HG03558 (cell line): Measurements from ENCODE around the gene MTURN.

Experiments used
- ATAC-seq: cut with Tn5 transposase; IDR thresholded peaks from one replicate; pipeline ENCODE4 v1.9.1; 2021; ENCODE audit warnings: moderate number of reproducible peaks; ENCODE audit not compliant: unreplicated experiment; ENCODE audit errors: extremely low read depth

Gene MTURN

GRCh38 chr7:30135301-30136116 lies 723 bp downstream of the MTURN start:
- ATAC-seq = no peak

DNA sequence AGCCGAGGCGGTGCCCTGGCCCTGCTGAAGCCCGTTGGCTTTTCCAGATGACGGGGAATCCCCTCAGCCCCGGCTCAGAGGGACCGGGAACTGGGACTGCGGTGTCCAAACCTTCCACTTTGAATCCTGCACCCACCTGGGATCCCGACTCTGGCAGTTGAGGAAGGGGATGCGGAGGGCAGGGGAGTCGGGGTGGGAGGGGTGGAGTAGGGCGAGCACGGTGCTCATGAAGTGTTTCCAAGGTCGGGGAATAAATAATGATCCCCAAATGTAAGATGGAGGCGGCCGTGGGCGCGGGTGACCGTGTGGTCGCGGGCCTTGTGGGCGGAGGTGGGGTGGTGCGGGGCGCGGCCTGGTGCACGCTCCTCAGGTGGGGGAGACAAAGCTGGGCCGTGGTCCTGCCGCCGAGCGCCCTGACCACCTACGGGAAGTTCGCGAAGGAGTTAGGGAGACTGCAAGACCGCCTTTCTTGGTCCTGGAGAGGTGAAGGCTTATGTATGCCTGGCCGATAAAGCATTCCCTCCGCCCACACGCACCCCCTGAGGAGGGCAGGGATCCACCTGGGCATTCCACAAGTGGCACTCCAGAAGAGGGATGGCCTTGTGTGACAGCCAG lies 1.4 kb downstream of the MTURN start:
- ATAC-seq = no peak

- ATAC-seq = no peak
These were observed 2.1 kb downstream of the MTURN start for GRCh38 chr7:30136743-30137485.

DNA sequence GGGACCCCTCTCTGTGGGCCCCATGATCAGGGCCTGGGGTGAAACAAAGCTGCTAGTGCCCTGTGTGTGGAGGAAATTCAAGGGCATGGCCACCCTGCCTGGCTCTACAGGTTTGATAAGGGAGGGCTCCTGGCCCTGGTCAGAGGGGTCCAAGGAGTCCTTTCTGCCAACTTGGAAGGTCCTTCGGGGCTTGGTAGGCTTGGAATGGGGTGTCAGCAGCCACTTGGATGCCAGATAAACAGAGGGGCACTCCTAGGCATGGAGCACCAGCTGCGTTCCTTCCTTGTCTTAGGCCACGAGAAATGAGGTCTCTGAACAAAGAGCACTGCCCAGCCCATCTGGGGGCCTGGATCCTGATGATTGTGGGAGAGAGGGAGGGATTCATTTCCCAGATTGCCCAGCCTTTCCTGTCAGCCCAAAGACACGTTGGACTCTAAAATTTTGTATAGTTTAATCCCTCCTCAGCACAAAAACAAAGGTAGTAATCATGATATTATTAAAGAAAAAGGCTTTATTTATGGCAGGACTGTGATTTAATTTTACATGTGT lies 5.1 kb downstream of the MTURN start:
- no peak for ATAC-seq

DNA sequence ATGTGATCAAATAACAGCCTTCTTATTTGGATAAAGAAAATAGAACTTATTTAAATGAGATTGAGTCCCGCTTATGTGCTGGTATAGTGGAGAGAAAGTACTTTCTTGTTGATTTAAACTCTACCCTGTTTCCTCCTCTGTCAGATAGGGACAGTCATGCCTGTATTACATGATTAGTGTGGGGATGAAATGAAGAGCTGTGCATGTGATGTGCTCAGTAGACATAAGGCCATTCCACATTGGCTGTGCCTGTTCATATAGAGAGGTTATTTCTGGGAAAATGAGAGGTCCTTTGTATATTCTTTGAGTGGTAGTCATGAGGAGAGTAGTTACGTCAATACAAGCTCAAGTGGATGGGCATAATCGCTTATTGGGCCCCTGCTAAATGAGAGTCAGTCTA lies 5.7 kb downstream of the MTURN start:
- ATAC-seq = no peak

- no peak for ATAC-seq
These were observed 7.9 kb downstream of the MTURN start for GRCh38 chr7:30142710-30143109.

DNA sequence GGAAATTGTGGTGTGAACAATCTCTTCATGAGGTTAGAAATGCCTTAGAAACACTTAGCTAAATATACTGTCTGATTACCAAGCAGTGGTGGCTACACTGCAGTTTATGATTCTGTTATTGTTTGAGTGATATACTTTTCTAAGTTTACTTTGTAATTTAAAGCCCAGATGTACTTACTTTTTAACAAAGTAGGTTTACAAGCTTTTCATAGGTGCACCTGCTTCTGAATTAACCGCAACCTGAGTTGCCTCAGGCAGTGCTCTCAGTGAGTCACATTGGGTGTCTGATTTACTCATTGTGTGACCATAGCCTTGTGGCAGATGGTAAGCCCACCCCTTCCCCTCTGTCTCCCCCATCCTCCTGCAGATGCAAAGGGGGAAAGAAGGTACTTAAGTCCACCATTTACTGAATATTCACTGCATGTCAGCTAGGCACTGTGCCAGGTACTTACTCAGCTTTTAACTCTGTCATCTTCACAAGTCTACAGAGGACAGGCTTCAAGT lies 9.0 kb downstream of the MTURN start:
- no peak for ATAC-seq

DNA sequence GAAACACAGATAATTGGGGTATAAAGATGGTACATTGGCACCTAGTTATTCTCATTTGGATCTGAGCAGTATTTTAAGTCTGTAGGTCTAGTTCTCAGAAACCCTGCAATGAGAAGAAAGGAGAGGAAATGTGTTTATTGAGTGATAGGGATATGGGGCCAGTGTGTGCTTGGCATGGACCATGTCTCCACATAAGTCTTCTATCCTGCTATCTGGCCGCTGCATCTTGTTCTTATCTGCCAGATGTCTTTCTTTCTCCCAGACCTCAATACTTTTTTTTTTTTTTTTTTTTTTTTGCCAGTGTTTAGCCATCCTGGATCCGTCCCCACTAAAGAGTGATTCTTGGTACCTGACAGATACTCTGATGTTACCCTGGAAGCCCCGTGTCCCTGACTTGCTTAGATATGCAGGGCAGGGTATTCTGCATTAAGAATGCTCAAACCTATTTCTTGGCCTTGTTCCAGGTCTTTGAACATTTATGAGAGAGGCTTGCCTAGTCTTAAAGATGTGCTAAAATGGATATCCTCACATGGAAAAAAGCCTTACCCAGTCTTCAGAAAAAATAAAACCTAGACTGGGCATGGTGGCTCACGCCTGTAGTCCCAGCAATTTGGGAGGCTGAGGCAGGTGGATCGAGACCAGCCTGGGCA lies 10.0 kb downstream of the MTURN start:
- ATAC-seq = no peak

GRCh38 chr7:30145426-30145970 lies 10.7 kb downstream of the MTURN start:
- no peak for ATAC-seq

DNA sequence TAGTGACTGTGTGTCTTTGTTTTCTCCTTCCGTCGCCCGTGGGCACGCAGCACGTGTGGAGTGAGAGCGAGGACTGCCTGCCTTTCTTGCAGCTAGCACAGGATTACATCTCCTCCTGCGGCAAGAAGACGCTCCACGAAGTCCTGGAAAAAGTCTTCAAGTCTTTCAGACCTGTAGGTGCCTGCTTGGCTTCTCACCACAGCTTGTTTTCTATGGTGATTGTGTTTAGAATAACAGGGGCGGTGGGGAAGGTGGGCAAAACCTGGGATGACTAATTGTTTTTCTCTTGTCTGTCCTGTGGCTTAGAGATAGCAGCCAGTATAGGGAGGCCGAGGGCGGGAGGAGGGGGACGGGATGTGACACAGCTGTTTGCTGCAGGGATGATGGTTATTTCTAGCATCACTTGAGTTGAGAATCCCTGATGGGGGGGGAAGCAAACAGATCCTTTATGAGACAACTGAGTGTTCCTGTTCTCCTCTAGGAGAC lies 11.4 kb downstream of the MTURN start:
- ATAC-seq = no peak

DNA sequence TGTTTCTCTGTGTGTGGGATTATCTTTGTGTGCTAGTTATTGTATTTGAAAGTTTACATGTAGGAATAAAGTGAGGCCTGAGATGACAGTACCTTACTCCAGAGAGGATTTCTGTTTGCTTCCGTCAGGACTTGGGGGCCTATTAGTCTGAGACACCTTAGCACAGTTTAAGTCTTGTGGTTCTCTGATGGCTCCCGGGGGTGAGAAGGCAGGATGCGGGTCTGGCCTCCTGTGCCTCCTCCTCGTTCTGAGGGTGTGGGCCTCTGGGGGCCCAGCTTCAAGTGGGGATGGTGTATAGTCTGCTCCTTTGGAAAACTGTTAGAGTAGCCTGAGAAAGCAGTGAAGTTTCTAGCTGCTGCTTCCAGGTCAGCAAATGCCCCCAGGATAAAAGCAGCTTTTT lies 12.4 kb downstream of the MTURN start:
- ATAC-seq = no peak

DNA sequence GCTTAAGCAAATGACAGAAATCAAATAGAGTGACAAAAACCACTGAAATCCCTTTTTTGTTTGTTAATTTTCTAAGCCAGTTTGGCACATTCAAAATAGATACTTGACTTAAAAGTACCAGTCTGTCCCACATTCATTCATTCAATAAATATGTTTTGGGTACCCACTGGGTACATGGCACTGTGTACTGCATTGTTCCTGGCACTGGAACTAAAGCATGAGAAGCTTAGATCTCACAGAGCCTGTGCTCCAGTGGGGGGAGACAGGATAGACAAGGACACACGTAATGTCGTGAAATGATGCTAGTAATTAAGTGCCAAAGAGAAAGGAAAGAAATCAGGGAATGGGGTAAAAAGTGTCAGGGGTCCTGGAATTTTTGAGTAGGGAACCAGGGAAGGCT lies 13.0 kb downstream of the MTURN start:
- ATAC-seq = no peak

DNA sequence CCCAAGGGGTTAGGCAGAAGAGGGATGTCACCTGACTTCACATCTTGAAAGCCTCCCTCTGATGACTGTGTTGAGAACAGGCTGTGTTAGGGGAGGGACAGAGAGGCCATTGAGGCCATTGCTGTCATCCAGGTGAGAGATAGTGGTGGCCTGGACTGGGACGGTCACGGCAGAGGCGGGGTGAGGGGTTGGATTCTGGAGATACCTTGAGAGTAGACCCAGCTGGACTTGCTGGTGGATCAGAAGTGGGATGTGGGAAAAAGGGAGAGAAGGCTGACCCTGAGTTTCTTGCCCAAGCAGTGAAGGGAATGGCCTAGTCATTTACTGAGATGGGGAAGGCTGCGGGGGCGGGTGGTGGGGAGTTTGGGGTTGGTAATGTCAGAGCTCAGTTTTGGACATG lies 13.6 kb downstream of the MTURN start:
- no peak for ATAC-seq

- no peak for ATAC-seq
These were observed 14.2 kb downstream of the MTURN start for GRCh38 chr7:30148951-30149459.

- no peak for ATAC-seq
These were observed 15.0 kb downstream of the MTURN start for GRCh38 chr7:30149640-30150272.

- ATAC-seq = no peak
These were observed 15.9 kb downstream of the MTURN start for GRCh38 chr7:30150711-30151110.

DNA sequence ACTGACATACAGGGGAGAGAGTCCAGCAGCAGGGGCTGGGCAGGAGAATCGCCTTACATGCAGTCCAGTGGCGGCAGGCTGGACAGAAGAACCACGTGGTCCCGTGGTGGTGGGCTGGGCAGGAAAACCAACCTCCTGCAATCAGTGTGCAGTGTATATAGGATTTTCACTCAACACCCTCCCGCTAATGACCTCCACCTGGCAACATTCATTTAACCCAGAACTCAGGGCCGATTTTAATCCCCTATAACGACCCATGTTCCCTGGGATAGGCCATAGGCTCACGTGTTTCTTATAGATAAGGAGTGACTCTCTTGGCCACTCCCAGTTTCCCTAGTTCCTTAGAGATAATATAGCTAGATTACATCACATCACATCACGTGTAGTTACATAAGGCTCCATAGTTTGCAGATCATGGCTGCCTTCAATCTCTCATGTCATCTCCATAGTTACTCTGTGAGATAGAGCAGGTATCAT lies 19.4 kb downstream of the MTURN start:
- no peak for ATAC-seq

DNA sequence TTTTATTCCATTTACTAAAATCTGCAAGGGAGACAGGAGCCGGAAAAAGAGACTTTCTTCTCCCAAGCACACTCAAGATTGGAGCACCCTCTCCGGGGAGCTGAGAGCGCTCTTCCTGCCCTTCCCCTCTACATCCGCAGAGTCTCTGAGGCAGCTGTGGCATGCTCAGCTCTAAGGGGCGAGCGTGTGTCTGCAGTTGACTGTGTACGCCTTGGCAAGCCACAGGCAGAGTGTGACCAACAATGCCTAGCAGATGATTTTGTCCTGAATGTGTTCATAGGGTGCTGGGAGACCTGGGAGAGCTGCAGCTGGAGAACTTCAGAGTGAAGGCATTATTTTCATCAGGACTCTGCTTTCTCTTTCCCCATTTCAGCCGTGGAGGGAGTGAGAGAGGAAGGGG lies 20.7 kb downstream of the MTURN start:
- ATAC-seq = no peak

DNA sequence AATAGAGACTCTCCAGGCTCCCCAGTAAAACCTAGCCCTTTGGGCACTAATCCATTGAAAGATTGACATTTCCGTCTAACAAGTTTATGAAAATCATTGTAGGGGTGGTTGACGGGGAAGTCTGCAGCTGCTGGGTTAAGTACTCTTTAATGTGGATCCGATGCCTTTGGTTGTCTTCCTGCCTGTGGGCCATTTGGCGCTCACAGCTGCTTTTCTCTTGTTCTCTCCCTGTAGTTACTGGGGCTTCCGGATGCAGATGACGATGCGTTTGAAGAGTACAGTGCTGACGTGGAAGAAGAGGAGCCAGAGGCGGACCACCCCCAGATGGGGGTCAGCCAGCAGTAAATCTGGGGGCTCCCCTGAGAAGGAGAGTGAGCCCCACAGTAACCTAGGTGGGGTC lies 22.4 kb downstream of the MTURN start:
- no peak for ATAC-seq
